ENCODE results near the gene GRWD1. TPM values are rescaled to one million over a fixed set of nuclear protein-coding genes. Genes with fewer than 3 reads are reported as not detected.

Gene GRWD1
- total and polyA plus RNA-seq, 2 donors (not counting 1 experiment from before 2014, with no cell fraction given), result 10.6 to 40.7 TPM

DNA sequence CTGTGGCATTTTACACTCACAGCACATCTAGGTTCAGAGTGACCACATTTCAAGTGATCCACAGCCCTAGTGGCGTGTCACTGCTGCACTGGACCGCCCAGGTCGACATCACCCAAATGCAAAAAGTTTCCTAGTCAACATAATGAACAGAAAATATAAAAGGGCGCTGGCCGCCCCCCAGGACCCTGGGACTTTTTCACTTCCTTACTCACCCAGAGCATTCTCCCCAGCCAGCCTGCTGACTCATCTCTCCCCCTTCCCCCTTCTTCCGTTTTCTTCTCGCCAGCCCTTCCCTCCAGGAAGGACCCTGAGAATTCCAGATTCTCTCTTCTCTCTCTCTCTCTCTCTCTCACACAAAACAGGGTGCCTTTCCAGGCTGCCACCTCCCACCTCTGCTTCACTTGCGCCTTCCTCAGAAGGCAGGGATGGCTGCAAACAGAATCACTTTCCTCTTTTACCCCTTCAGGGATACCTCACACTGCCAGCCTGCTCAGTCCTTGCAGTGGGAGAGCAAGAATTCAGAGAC is 21.0 kb upstream of the GRWD1 start:
- no peak for TF ChIP-seq EZH2 (IDR thresholded peaks at IDR 0.05; ENCODE audit: borderline replicate concordance, insufficient read depth, low read depth, low read length, poor library complexity, severe bottlenecking)
- TF ChIP-seq, protein P1, sequence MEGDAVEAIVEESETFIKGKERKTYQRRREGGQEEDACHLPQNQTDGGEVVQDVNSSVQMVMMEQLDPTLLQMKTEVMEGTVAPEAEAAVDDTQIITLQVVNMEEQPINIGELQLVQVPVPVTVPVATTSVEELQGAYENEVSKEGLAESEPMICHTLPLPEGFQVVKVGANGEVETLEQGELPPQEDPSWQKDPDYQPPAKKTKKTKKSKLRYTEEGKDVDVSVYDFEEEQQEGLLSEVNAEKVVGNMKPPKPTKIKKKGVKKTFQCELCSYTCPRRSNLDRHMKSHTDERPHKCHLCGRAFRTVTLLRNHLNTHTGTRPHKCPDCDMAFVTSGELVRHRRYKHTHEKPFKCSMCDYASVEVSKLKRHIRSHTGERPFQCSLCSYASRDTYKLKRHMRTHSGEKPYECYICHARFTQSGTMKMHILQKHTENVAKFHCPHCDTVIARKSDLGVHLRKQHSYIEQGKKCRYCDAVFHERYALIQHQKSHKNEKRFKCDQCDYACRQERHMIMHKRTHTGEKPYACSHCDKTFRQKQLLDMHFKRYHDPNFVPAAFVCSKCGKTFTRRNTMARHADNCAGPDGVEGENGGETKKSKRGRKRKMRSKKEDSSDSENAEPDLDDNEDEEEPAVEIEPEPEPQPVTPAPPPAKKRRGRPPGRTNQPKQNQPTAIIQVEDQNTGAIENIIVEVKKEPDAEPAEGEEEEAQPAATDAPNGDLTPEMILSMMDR (IDR thresholded peaks at IDR 0.05), result no peak
- peaks cover 10% of the 10 kb centered on the region for H3K27me3 Mint-ChIP-seq
- Histone ChIP-seq H3K79me2 (ENCODE audit: control insufficient read depth, insufficient read depth, low read length) (no peaks in the 10 kb centered on the region), H3K27me3 (replicated peaks in 1 of 4; ENCODE audit: control extremely low read depth in 1 of 4, control insufficient read depth in 3 of 4, insufficient read depth in 4 of 4, low read length in 3 of 4) (peaks cover 0 to 5% (median 0%) of the 10 kb centered on the region in 4 experiments), H3K9me3 (ENCODE audit: control extremely low read depth in 1 of 3, control insufficient read depth in 2 of 3, insufficient read depth in 1 of 3, low read length in 2 of 3) (no peaks in the 10 kb centered on the region), H3K27ac (ENCODE audit: low read length in 2 of 2) (no peak overlapping the region), H4K20me1 (ENCODE audit: control insufficient read depth, insufficient read depth, low read length, poor library complexity, severe bottlenecking) (no peaks in the 10 kb centered on the region), H3K36me3 (replicated peaks in 1 of 2; ENCODE audit: control extremely low read depth in 1 of 2, control insufficient read depth in 1 of 2, extremely low read depth in 1 of 2, insufficient read depth in 2 of 2, low read length in 1 of 2) (no peaks in the 10 kb centered on the region), H3K4me2 (replicated peaks; ENCODE audit: low read depth, low read length, poor library complexity, severe bottlenecking) (no peak overlapping the region), H3K4me1 (ENCODE audit: control insufficient read depth in 2 of 2, insufficient read depth in 2 of 2, low read length in 2 of 2) (peaks cover 3% of the 10 kb centered on the region in 2 donors), H2AFZ (ENCODE audit: insufficient read depth, low read depth, low read length, poor library complexity, severe bottlenecking) (no peak overlapping the region), H3K4me3 (ENCODE audit: control extremely low read depth in 1 of 5, extremely low read depth in 1 of 5, insufficient read depth in 1 of 5, low read depth in 2 of 5, low read length in 4 of 5) (no peak overlapping the region), H3K9ac (ENCODE audit: low read length) (no peak overlapping the region)
- DNase-seq (no peak), ATAC-seq (ENCODE audit: low read depth) (peak; percentile 39)
- H3K27ac Mint-ChIP-seq, result no peak overlapping the region
- ChIA-PET POLR2A (no interaction called here), CTCF (no interaction called here)
- WGBS (ENCODE audit: insufficient coverage), result 5% methylated on average over 8 of the region's 8 CpGs
- peaks cover 8% of the 10 kb centered on the region for H3K4me1 Mint-ChIP-seq
- intact Hi-C loops (cut with micrococcal nuclease), result no loop called here
- H3K4me3 Mint-ChIP-seq, result no peak overlapping the region
- H3K9me3 Mint-ChIP-seq (ENCODE audit: insufficient read depth), result no peaks in the 10 kb centered on the region

DNA sequence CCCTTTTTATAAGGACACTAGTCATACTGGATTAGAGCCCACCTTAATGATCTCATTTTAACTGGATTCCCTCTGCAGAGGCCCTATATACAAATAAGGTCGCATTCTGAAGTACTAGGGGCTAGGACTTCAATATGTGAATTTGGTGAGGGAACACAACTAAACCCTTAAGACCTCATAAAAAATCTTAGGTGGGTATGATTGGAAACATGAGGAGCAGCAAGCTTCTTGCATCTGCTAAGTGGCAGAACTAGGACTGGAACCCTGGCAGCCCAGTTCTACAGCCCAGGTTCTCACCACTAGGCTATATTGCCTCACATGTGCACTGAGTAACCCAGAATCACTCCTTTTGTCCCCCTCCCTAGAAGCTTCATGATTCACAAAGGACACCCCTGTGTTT is 17.1 kb upstream of the GRWD1 start:
- Histone ChIP-seq H3K36me3 (replicated peaks in 1 of 2; ENCODE audit: control extremely low read depth in 1 of 2, control insufficient read depth in 1 of 2, extremely low read depth in 1 of 2, insufficient read depth in 2 of 2, low read length in 1 of 2) (no peaks in the 10 kb centered on the region), H3K27me3 (replicated peaks in 1 of 4; ENCODE audit: control extremely low read depth in 1 of 4, control insufficient read depth in 3 of 4, insufficient read depth in 4 of 4, low read length in 3 of 4) (no peaks in the 10 kb centered on the region), H3K4me2 (replicated peaks; ENCODE audit: low read depth, low read length, poor library complexity, severe bottlenecking) (no peak overlapping the region), H3K9ac (ENCODE audit: low read length) (no peak overlapping the region), H4K20me1 (ENCODE audit: control insufficient read depth, insufficient read depth, low read length, poor library complexity, severe bottlenecking) (no peaks in the 10 kb centered on the region), H3K4me1 (ENCODE audit: control insufficient read depth in 2 of 2, insufficient read depth in 2 of 2, low read length in 2 of 2) (peaks cover 3% of the 10 kb centered on the region in 2 donors), H2AFZ (ENCODE audit: insufficient read depth, low read depth, low read length, poor library complexity, severe bottlenecking) (no peak overlapping the region), H3K27ac (ENCODE audit: low read length in 2 of 2) (no peak overlapping the region), H3K9me3 (ENCODE audit: control extremely low read depth in 1 of 3, control insufficient read depth in 2 of 3, insufficient read depth in 1 of 3, low read length in 2 of 3) (peaks cover 0 to 1% (median 0%) of the 10 kb centered on the region in 3 donors), H3K79me2 (ENCODE audit: control insufficient read depth, insufficient read depth, low read length) (no peaks in the 10 kb centered on the region), H3K4me3 (ENCODE audit: control extremely low read depth in 1 of 5, extremely low read depth in 1 of 5, insufficient read depth in 1 of 5, low read depth in 2 of 5, low read length in 4 of 5) (no peak overlapping the region)
- ChIA-PET CTCF (interaction anchor here (1.5 kb wide), 1 partner anchor 155 kb away, joined by 3 read pairs; no protein-coding TSS in a partner anchor), POLR2A (interaction anchor here (0.7 kb wide), 1 partner anchor 635 kb away, joined by 3 read pairs; no protein-coding TSS in a partner anchor)
- intact Hi-C loops (cut with micrococcal nuclease), result no loop called here
- Mint-ChIP-seq H3K27ac (no peak overlapping the region), H3K4me1 (peaks cover 5% of the 10 kb centered on the region), H3K9me3 (ENCODE audit: insufficient read depth) (no peaks in the 10 kb centered on the region), H3K4me3 (no peak overlapping the region), H3K27me3 (peaks cover 11% of the 10 kb centered on the region)
- TF ChIP-seq, protein P1 (IDR thresholded peaks at IDR 0.05), result no peak
- TF ChIP-seq EZH2 (IDR thresholded peaks at IDR 0.05; ENCODE audit: borderline replicate concordance, insufficient read depth, low read depth, low read length, poor library complexity, severe bottlenecking), result no peak
- DNase-seq, result no peak
- no CpG with 5 or more reads among the region's 1 CpG for WGBS (ENCODE audit: insufficient coverage)
- ATAC-seq (ENCODE audit: low read depth), result no peak

Data from B cell (primary cell).